ENCODE data around the gene EXOC6B. TPM values are rescaled to one million over a fixed set of nuclear protein-coding genes. Genes with fewer than 3 reads are reported as not detected.

Gene EXOC6B
- total and polyA plus RNA-seq, 8 donors = 2.4 to 19.2 (median 11.3) TPM

DNA sequence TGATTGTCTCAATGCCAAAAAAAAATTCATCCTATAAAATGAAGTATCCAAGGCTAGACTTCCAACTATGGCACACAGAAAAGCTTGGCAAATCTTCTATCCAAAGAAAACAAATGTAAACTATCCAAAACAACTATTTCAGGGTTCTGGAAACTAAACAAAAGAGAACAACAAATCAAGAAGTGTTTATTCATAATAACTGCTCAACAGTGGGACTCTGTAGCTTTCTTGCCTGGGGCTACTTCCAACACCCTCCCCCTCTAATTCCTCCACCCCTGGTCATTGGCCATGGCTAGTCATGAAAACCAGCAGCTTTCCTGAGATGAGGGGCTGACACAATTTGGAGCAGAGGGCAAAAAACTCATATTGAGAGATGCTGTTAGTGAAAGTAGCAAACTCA lies 107.0 kb downstream of the EXOC6B start:
- FAIRE-seq (no peak), DNase-seq (no peak), ATAC-seq (no peak)
- peaks cover 7 to 19% (median 16%) of the 10 kb centered on the region in 3 donors for H3K4me1 ChIP-seq
- TF ChIP-seq, protein P1, sequence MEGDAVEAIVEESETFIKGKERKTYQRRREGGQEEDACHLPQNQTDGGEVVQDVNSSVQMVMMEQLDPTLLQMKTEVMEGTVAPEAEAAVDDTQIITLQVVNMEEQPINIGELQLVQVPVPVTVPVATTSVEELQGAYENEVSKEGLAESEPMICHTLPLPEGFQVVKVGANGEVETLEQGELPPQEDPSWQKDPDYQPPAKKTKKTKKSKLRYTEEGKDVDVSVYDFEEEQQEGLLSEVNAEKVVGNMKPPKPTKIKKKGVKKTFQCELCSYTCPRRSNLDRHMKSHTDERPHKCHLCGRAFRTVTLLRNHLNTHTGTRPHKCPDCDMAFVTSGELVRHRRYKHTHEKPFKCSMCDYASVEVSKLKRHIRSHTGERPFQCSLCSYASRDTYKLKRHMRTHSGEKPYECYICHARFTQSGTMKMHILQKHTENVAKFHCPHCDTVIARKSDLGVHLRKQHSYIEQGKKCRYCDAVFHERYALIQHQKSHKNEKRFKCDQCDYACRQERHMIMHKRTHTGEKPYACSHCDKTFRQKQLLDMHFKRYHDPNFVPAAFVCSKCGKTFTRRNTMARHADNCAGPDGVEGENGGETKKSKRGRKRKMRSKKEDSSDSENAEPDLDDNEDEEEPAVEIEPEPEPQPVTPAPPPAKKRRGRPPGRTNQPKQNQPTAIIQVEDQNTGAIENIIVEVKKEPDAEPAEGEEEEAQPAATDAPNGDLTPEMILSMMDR (IDR thresholded peaks at IDR 0.05) = no peak
- intact Hi-C loops (cut with DNase I) = no loop called here
- no peak overlapping the region for H3K4me3 ChIP-seq
- H3K27me3 ChIP-seq = no peaks in the 10 kb centered on the region
- no peak overlapping the region for H3K27ac ChIP-seq
- peaks cover 0 to 6% (median 0%) of the 10 kb centered on the region in 3 donors for H3K36me3 ChIP-seq
- no peaks in the 10 kb centered on the region for H3K9me3 ChIP-seq

DNA sequence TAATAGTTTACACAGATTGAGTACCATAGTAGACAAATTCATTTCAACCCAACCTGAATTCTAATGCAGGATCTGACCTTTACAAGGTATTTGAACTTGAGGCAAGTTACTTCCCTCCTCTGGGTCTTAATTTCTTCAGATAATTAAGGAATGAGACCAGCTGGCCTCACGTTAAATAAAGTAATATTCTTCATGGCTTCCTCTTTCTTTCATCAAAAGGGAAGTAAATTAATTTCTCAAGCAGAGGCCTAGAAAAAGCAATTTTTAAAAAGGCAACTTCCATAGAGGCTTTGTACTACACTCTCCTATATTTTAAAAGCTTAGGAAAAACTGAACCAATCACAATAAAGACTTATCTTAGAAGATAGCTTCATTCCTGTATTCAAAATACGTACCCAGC lies 109.2 kb downstream of the EXOC6B start:
- no peaks in the 10 kb centered on the region for H3K27me3 ChIP-seq
- no peak for ATAC-seq
- H3K27ac ChIP-seq = no peak overlapping the region
- TF ChIP-seq, protein P1 (IDR thresholded peaks at IDR 0.05) = no peak
- H3K4me1 ChIP-seq = no peaks in the 10 kb centered on the region
- intact Hi-C loops (cut with DNase I) = no loop called here
- 45 to 69% methylated on average over 2 of the region's 2 CpGs for WGBS, 2 donors
- no peak for FAIRE-seq
- no peak overlapping the region for H3K4me3 ChIP-seq
- H3K9me3 ChIP-seq = no peaks in the 10 kb centered on the region
- peaks cover 0 to 6% (median 0%) of the 10 kb centered on the region in 3 donors for H3K36me3 ChIP-seq
- no peak for DNase-seq

DNA sequence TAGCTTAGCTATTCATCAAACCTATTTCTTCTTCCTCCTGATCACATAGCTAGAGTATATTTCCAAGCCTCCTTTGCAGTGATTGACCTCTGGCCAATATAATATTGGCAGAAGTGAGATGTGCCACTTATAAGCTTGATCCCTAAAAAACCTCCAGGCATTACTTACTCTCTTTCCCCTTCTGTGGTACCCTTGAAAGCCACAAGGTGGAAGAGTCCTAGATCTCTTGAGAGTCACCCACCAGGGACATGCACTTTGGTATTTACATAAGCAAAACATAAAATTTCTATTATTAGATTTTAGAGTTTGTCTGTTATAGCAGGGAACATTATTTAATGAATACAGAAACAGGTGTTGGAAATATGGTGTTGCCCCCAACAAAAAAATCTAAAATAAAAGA lies 112.0 kb downstream of the EXOC6B start:
- DNase-seq (no peak), FAIRE-seq (no peak), ATAC-seq (no peak)
- peaks cover 0 to 6% (median 0%) of the 10 kb centered on the region in 3 donors for H3K36me3 ChIP-seq
- H3K27me3 ChIP-seq = no peaks in the 10 kb centered on the region
- no peak overlapping the region for H3K27ac ChIP-seq
- H3K4me3 ChIP-seq = no peak overlapping the region
- TF ChIP-seq, protein P1 (IDR thresholded peaks at IDR 0.05) = no peak
- no peaks in the 10 kb centered on the region for H3K9me3 ChIP-seq
- intact Hi-C loops (cut with DNase I) = no loop called here
- no peaks in the 10 kb centered on the region for H3K4me1 ChIP-seq

DNA sequence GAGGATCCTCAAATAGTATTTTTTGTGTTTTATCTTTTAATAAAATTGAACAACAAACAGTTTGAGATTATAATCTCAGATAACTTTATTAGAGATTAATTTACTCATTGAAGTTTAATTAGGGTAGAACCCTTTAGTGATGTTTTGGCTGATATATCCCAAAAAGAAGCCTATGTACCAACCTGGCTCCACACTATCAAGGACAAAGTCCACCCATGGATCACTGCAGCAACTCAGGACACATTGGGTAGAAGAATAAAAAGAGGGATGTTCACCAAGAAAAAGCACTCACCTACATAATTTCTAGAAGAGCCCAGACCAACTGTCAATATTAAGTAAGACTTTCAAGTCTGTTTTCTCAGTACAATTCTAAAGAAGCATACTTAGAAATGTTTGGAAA lies 112.9 kb downstream of the EXOC6B start:
- no peaks in the 10 kb centered on the region for H3K4me1 ChIP-seq
- H3K27me3 ChIP-seq = no peaks in the 10 kb centered on the region
- H3K27ac ChIP-seq = no peak overlapping the region
- ATAC-seq (no peak), DNase-seq (no peak), FAIRE-seq (no peak)
- TF ChIP-seq, protein P1 (IDR thresholded peaks at IDR 0.05) = no peak
- peaks cover 0 to 4% (median 0%) of the 10 kb centered on the region in 3 donors for H3K36me3 ChIP-seq
- intact Hi-C loops (cut with DNase I) = no loop called here
- H3K9me3 ChIP-seq = no peaks in the 10 kb centered on the region
- no peak overlapping the region for H3K4me3 ChIP-seq

DNA sequence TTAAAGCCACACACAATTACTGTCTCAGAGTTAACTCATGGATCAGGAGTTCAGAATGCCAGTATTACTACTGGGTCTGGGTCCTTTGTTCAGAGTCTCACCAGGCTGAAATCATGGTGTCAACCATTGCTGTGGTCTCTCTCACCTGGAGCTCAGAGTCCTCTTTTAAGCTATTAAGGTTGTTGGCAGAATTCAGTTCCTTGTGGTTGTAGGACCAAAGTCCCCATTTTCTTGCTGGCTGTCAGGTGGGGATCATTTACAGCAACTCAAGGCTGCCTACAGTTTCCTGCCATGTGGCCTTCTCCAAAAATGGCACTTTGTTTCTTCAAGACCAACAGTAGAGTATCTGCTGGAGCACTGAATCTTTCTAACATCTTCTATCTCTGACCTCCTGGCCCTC lies 113.5 kb downstream of the EXOC6B start:
- H3K9me3 ChIP-seq = no peaks in the 10 kb centered on the region
- no peaks in the 10 kb centered on the region for H3K4me1 ChIP-seq
- ATAC-seq (no peak), FAIRE-seq (no peak), DNase-seq (no peak)
- no peaks in the 10 kb centered on the region for H3K36me3 ChIP-seq
- TF ChIP-seq, protein P1 (IDR thresholded peaks at IDR 0.05) = no peak
- no peak overlapping the region for H3K4me3 ChIP-seq
- no peak overlapping the region for H3K27ac ChIP-seq
- intact Hi-C loops (cut with DNase I) = no loop called here
- no peaks in the 10 kb centered on the region for H3K27me3 ChIP-seq

Data from pancreas (tissue), 10 donors.